GM12878 (cell line): Measurements from ENCODE around the gene AP2A2. TPM values are rescaled to one million over a fixed set of nuclear protein-coding genes. Genes with fewer than 3 reads are reported as not detected.

ENCODE experiments used
- ATAC-seq: fragments of 200-7000 bp; cut with Tn5 transposase; 3 replicates; pipeline ENCODE4 v1.9.1; 2020; ENCODE audit warnings: mild to moderate bottlenecking, moderate library complexity
- BruUV-seq: library from RNA; stranded (reverse); fragments of 400-500 nt; replicated peaks from 2 replicates; lab custom pipeline; 2021; lab: Mats Ljungman, UMichigan
- CTCF ChIA-PET: fragments of 300-600 bp; sonication (Branson Sonifier 250); formaldehyde crosslinking; extraction: SDS; loops from one replicate; lab custom pipeline; 2021; ENCODE audit warnings: inconsistent platforms; lab: Yijun Ruan, JAX
- POLR2A ChIA-PET: fragments of 350-600 bp; formaldehyde crosslinking; extraction: SDS; loops from one replicate; lab custom pipeline; 2021; ENCODE audit warnings: inconsistent platforms; lab: Charles Lee
- RAD21 ChIA-PET: fragments of 300-600 bp; sonication (Branson Sonifier 250); formaldehyde crosslinking; loops from one replicate; lab custom pipeline; 2023; ENCODE audit warnings: antibody characterized with exemption; ENCODE audit not compliant: unreplicated experiment; lab: Charles Lee
- SMC1A ChIA-PET: fragments of 300-600 bp; sonication (Branson Sonifier 250); formaldehyde crosslinking; loops from one replicate; lab custom pipeline; 2023; ENCODE audit not compliant: unreplicated experiment, uncharacterized antibody; lab: Charles Lee
- DNase-seq: peaks from one replicate; pipeline ENCODE4 v3.0.0-alpha.2; 2011; ENCODE audit warnings: low read depth, low spot score
- FAIRE-seq: peaks from 3 replicates; lab custom pipeline; 2011; peaks lifted over from hg19 to GRCh38; lab: Jason Lieb, UNC
- H2AFZ ChIP-seq: 2 replicates; pipeline ENCODE4 v1.6.0; 2011; ENCODE audit warnings: low read depth, low read length, control low read depth; ENCODE audit not compliant: control insufficient read depth
- H3K27ac ChIP-seq: 2 replicates; pipeline ENCODE4 v1.5.1; 2011; ENCODE audit warnings: control low read depth; ENCODE audit not compliant: control insufficient read depth, insufficient read depth
- H3K27me3 ChIP-seq, 2 experiments: replicated peaks in 1 of 2; 2 replicates each; pipeline versions ENCODE4 v1.6.0 to v1.6.1; 2011; ENCODE audit warnings: low read length in 1 of 2; ENCODE audit not compliant: control insufficient read depth in 2 of 2, insufficient read depth in 2 of 2
- H3K36me3 ChIP-seq, 2 experiments: 2 replicates each; pipeline ENCODE4 v1.5.1; 2011; ENCODE audit warnings: low read length in 1 of 2; ENCODE audit not compliant: control insufficient read depth in 2 of 2, insufficient read depth in 2 of 2
- H3K4me1 ChIP-seq: 2 replicates; pipeline ENCODE4 v1.6.1; 2011; ENCODE audit warnings: mild to moderate bottlenecking, low read length, moderate library complexity, mixed read lengths; ENCODE audit not compliant: control insufficient read depth, insufficient read depth
- H3K4me2 ChIP-seq: 2 replicates; pipeline ENCODE4 v1.6.0; 2011; ENCODE audit warnings: control low read depth; ENCODE audit not compliant: control insufficient read depth, insufficient read depth
- H3K4me3 ChIP-seq: fragments of 200-600 bp; sonication (generic); 2 replicates; pipeline ENCODE4 v1.5.1; 2016
- H3K79me2 ChIP-seq: 2 replicates; pipeline ENCODE4 v1.6.0; 2011; ENCODE audit warnings: low read length; ENCODE audit not compliant: control insufficient read depth, insufficient read depth
- H3K9ac ChIP-seq: 2 replicates; pipeline ENCODE4 v1.8.0; 2011; ENCODE audit warnings: low read length, control low read depth, mixed read lengths; ENCODE audit not compliant: control insufficient read depth, insufficient read depth
- H3K9me3 ChIP-seq: replicated peaks from 3 replicates; pipeline ENCODE4 v1.5.1; 2011; ENCODE audit warnings: mild to moderate bottlenecking, low read length; ENCODE audit not compliant: control insufficient read depth, insufficient read depth
- H4K20me1 ChIP-seq: 2 replicates; pipeline ENCODE4 v1.6.0; 2011; ENCODE audit not compliant: control insufficient read depth, insufficient read depth
- ATF7 ChIP-seq: fragments of 450-650 bp; IDR thresholded peaks from 2 replicates; pipeline ENCODE4 v1.6.1; 2016; ENCODE audit warnings: low read depth, mild to moderate bottlenecking
- BHLHE40 ChIP-seq, 2 experiments: fragments of 450-650 bp in 1 of 2; IDR thresholded peaks; 2 replicates each; pipeline ENCODE4 v1.6.1; 2011 to 2017; ENCODE audit warnings: low read depth in 2 of 2, borderline replicate concordance in 1 of 2, improper control_type of control experiment in 1 of 2, low read length in 1 of 2, mild to moderate bottlenecking in 1 of 2
- LARP7 ChIP-seq: fragments of 450-650 bp; IDR thresholded peaks from 2 replicates; pipeline ENCODE4 v1.6.1; 2017; ENCODE audit warnings: mild to moderate bottlenecking
- MTA3 ChIP-seq: IDR thresholded peaks from 2 replicates; pipeline ENCODE4 v1.6.1; 2012; ENCODE audit warnings: low read length, inconsistent platforms, borderline replicate concordance
- SMAD5 ChIP-seq: IDR thresholded peaks from 2 replicates; pipeline ENCODE4 v1.6.1; 2016; ENCODE audit warnings: antibody characterized with exemption, low read depth
- SREBF1 ChIP-seq: IDR thresholded peaks from 2 replicates; pipeline ENCODE4 v1.6.1; 2012; ENCODE audit warnings: mild to moderate bottlenecking, low read length
- ZNF274 ChIP-seq: IDR thresholded peaks from one replicate; pipeline ENCODE4 v1.8.0; 2011; ENCODE audit not compliant: insufficient read length, insufficient read depth
- WGBS: methylation state at CpG from one replicate; pipeline ENCODE4 v1.1.6; 2016; ENCODE audit warnings: low lambda C conversion rate; ENCODE audit not compliant: insufficient replicate concordance, insufficient coverage; ENCODE audit errors: missing lambda C conversion rate; 5-methylcytosine and 5-hydroxymethylcytosine counted together
- in situ Hi-C: fragments of 300-500 bp; cut with MboI; formaldehyde crosslinking; loops from 9 replicates; pipeline ENCODE4 v1.14.3; 2018; ENCODE audit warnings: mixed read lengths
- intact Hi-C: fragments of 100-400 bp; cut with micrococcal nuclease; formaldehyde crosslinking; loops from one replicate; pipeline ENCODE4 v1.14.2; 2022; ENCODE audit not compliant: unreplicated experiment
- polyA plus RNA-seq, 11 experiments: library from polyadenylated mRNA; depleted of rRNA in 4 of 11; unstranded in 6 of 11; stranded (reverse) in 5 of 11; fragments of >200 nt; fragmentation: Nextera tagmentation in 4 of 11; fragmentation: Illumina TruSeq in 1 of 11; extraction: Ambion mirVana in 4 of 11; extraction: Trizol in 1 of 11; gene quantifications; 1 replicate in 1 of 11; 2 replicates in 10 of 11; pipeline versions ENCODE4 v1.2.1 to v1.2.3, GENCODE V29; 2011 to 2016; ENCODE audit warnings: inconsistent platforms in 2 of 11, missing spikeins in 2 of 11, low read depth in 1 of 11
- total RNA-seq, 4 experiments: library from RNA; depleted of rRNA in 3 of 4; stranded (reverse); fragments of >200 nt in 3 of 4; fragmentation: Illumina TruSeq in 1 of 4; extraction: Trizol in 1 of 4; gene quantifications; 2 replicates each; pipeline versions ENCODE4 v1.2.1 to v1.2.3, GENCODE V29; 2013 to 2021
- TF ChIP-seq, protein P1 (sequence below): fragments of 450-650 bp; conservative IDR thresholded peaks from 2 replicates; pipeline ENCODE4 v1.6.1; 2017; ENCODE audit warnings: mild to moderate bottlenecking, moderate library complexity
- TF ChIP-seq, protein P2 (sequence below): fragments of 450-650 bp; IDR thresholded peaks from 2 replicates; pipeline ENCODE4 v1.6.1; 2018; ENCODE audit warnings: borderline replicate concordance, mild to moderate bottlenecking; ENCODE audit not compliant: partially characterized antibody

The AP2A2 gene
- total and polyA plus RNA-seq, 10 of the 15 experiments (the other 5 are each of a cell fraction or from before 2014, with no cell fraction given): 0.58 to 48.8 (median 18.2) TPM

DNA sequence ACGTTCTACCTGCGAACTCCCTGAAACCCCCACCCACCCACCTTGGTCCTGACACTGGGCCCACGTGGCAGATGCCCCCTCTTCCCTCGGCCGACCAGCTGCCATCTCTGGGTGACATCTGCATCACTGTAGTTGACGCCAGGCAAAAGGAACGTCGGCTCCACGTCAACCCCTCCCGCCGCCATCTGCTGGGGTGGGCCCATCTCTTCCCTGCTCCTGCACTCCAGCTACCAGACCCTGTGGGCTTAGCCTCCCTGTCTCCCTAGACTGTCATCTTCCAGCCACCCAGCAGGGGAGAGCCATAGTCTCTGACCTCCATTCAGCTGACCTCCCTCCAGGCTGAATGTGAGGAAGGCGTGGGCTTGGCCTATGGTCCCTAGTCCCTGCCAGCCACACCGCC lies 36.4 kb upstream of the AP2A2 start (continued):
- TF ChIP-seq ZNF274: no peak
- TF ChIP-seq BHLHE40 (IDR thresholded peaks at IDR 0.05; ENCODE audit: borderline replicate concordance in 1 of 2, low read depth in 2 of 2, low read length in 1 of 2): no peak
- no peak for TF ChIP-seq ATF7
- no peak for TF ChIP-seq SMAD5
- TF ChIP-seq, protein P1, sequence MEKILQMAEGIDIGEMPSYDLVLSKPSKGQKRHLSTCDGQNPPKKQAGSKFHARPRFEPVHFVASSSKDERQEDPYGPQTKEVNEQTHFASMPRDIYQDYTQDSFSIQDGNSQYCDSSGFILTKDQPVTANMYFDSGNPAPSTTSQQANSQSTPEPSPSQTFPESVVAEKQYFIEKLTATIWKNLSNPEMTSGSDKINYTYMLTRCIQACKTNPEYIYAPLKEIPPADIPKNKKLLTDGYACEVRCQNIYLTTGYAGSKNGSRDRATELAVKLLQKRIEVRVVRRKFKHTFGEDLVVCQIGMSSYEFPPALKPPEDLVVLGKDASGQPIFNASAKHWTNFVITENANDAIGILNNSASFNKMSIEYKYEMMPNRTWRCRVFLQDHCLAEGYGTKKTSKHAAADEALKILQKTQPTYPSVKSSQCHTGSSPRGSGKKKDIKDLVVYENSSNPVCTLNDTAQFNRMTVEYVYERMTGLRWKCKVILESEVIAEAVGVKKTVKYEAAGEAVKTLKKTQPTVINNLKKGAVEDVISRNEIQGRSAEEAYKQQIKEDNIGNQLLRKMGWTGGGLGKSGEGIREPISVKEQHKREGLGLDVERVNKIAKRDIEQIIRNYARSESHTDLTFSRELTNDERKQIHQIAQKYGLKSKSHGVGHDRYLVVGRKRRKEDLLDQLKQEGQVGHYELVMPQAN: no peak
- no peak for TF ChIP-seq SREBF1

DNA sequence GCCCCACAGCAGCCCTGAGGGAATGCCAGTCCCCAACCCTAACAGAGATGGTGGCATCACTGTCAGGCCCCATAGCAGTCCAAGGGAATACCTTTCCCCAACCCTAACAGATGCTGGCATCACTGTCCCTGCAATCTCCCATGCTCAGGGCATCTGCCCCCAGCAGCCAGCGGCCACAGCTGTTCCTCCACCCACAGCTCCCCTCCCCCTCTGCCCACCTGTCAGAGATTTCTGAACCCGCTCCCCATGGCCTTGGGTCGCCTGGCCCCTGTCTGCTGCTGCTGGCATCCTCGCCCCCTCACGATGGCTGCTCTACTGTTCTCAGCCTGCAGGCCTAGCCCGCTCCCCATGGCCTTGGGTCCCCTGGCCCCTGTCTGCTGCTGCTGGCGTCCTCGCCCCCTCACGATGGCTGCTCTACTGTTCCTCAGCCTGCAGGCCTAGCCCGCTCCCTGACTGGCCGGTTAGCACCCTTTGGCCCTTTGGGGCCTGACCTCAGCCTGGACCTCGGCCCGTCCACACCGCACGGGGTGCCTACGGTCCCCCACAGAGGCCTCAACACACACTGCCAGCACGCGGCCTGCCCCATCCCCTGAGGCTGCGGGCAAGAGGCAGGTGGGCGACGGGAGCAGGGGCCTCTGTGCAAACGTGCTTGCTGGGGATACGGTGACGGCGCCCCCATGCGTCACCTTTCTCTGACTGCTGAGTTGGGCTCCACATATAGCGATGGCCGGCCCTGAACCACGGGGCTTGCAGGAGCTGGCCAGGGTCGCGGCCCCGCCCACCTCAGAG lies 35.8 kb upstream of the AP2A2 start:
- Histone ChIP-seq H2AFZ (no peak overlapping the region), H3K4me1 (no peaks in the 10 kb centered on the region), H3K9me3 (no peaks in the 10 kb centered on the region), H3K27me3 (no peaks in the 10 kb centered on the region), H3K4me2 (no peak overlapping the region), H3K9ac (no peak overlapping the region), H4K20me1 (no peaks in the 10 kb centered on the region), H3K4me3 (no peak overlapping the region), H3K79me2 (no peaks in the 10 kb centered on the region), H3K27ac (no peak overlapping the region), H3K36me3 (peaks cover 0 to 1% of the 10 kb centered on the region in 2 experiments; a peak in 3 of 4 replicates)
- ChIA-PET SMC1A (no interaction called here), RAD21 (interaction anchor here (0.6 kb wide), 1 partner anchor 33 kb away, joined by 3 read pairs; no protein-coding TSS in a partner anchor), POLR2A (no interaction called here), CTCF (no interaction called here)
- TF ChIP-seq LARP7 (no peak), MTA3 (no peak)
- TF ChIP-seq, protein P2, sequence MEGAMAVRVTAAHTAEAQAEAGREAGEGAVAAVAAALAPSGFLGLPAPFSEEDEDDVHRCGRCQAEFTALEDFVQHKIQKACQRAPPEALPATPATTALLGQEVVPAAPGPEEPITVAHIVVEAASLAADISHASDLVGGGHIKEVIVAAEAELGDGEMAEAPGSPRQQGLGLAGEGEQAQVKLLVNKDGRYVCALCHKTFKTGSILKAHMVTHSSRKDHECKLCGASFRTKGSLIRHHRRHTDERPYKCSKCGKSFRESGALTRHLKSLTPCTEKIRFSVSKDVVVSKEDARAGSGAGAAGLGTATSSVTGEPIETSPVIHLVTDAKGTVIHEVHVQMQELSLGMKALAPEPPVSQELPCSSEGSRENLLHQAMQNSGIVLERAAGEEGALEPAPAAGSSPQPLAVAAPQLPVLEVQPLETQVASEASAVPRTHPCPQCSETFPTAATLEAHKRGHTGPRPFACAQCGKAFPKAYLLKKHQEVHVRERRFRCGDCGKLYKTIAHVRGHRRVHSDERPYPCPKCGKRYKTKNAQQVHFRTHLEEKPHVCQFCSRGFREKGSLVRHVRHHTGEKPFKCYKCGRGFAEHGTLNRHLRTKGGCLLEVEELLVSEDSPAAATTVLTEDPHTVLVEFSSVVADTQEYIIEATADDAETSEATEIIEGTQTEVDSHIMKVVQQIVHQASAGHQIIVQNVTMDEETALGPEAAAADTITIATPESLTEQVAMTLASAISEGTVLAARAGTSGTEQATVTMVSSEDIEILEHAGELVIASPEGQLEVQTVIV: no peak
- DNase-seq (no peak), ATAC-seq (no peak), FAIRE-seq (no peak)
- WGBS: 96% methylated on average over 31 of the region's 32 CpGs
- no TSS peak for BruUV-seq
- in situ Hi-C loops: no loop called here
- intact Hi-C loops: no loop called here
